Uterus (tissue), 2 donors: ENCODE data around the gene CSAG1.
"Not testable (repeated sequence)": the region's sequence is repeated elsewhere in the genome, so short reads cannot be mapped to it uniquely, and the experiment has no call there.

Experiments used
- POLR2A ChIP-seq, 2 donors: fragments of 450-650 bp; IDR thresholded peaks; one replicate each; pipeline ENCODE4 v1.6.1; 2016; ENCODE audit warnings: antibody characterized with exemption in 2 of 2, mild to moderate bottlenecking in 1 of 2, moderate library complexity in 1 of 2
- TF ChIP-seq, protein P1 (sequence below), 4 experiments: fragments of 200-600 bp in 2 of 4; fragments of 450-650 bp in 2 of 4; sonication (generic) in 2 of 4; IDR thresholded peaks; one replicate each; pipeline ENCODE4 v1.5.1; 2016 to 2019; ENCODE audit warnings: antibody characterized with exemption in 4 of 4, mild to moderate bottlenecking in 2 of 4, moderate library complexity in 1 of 4

GRCh38 chrX:152713815-152714787 lies 19.4 kb downstream of the CSAG1 start, which contains the start of gene MAGEA2B:
- TF ChIP-seq, protein P1, sequence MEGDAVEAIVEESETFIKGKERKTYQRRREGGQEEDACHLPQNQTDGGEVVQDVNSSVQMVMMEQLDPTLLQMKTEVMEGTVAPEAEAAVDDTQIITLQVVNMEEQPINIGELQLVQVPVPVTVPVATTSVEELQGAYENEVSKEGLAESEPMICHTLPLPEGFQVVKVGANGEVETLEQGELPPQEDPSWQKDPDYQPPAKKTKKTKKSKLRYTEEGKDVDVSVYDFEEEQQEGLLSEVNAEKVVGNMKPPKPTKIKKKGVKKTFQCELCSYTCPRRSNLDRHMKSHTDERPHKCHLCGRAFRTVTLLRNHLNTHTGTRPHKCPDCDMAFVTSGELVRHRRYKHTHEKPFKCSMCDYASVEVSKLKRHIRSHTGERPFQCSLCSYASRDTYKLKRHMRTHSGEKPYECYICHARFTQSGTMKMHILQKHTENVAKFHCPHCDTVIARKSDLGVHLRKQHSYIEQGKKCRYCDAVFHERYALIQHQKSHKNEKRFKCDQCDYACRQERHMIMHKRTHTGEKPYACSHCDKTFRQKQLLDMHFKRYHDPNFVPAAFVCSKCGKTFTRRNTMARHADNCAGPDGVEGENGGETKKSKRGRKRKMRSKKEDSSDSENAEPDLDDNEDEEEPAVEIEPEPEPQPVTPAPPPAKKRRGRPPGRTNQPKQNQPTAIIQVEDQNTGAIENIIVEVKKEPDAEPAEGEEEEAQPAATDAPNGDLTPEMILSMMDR (IDR thresholded peaks at IDR 0.05), result not testable (repeated sequence)
- not testable (repeated sequence) for TF ChIP-seq POLR2A (IDR thresholded peaks at IDR 0.05)
